Nephron progenitor cell (in vitro differentiated cells): ENCODE measurements around the gene MAGI2.

ENCODE experiments used
- DNase-seq: peaks from one replicate; pipeline ENCODE4 v3.0.0; 2021
- H3K27ac Mint-ChIP-seq: 2 replicates; pipeline ENCODE4 v1.8.0; 2021; ENCODE audit warnings: mild to moderate bottlenecking, moderate library complexity, mixed read lengths
- H3K27me3 Mint-ChIP-seq: 2 replicates; pipeline ENCODE4 v1.8.0; 2021; ENCODE audit warnings: mild to moderate bottlenecking, low read depth, mixed read lengths; ENCODE audit not compliant: poor library complexity
- H3K36me3 Mint-ChIP-seq: 2 replicates; pipeline ENCODE4 v1.8.0; 2021; ENCODE audit warnings: low read depth, mixed read lengths
- H3K4me1 Mint-ChIP-seq: 2 replicates; pipeline ENCODE4 v1.8.0; 2021; ENCODE audit warnings: mixed read lengths
- H3K4me3 Mint-ChIP-seq: 2 replicates; pipeline ENCODE4 v1.8.0; 2021; ENCODE audit warnings: mild to moderate bottlenecking, moderate library complexity, mixed read lengths
- H3K9me3 Mint-ChIP-seq: 2 replicates; pipeline ENCODE4 v1.8.0; 2021; ENCODE audit warnings: mild to moderate bottlenecking, moderate library complexity, mixed read lengths
- CTCF ChIP-seq: fragments of 200-600 bp; sonication (generic); IDR thresholded peaks from 2 replicates; pipeline ENCODE4 v1.5.0; 2021; ENCODE audit warnings: antibody characterized with exemption

Gene MAGI2

GRCh38 chr7:78792006-78792405 is 661.5 kb downstream of the MAGI2 start:
- no peaks in the 10 kb centered on the region for H3K4me1 Mint-ChIP-seq
- TF ChIP-seq CTCF = no peak
- no peak overlapping the region for H3K4me3 Mint-ChIP-seq
- no peaks in the 10 kb centered on the region for H3K27me3 Mint-ChIP-seq
- H3K27ac Mint-ChIP-seq = no peak overlapping the region
- peaks cover 10% of the 10 kb centered on the region for H3K9me3 Mint-ChIP-seq
- no peaks in the 10 kb centered on the region for H3K36me3 Mint-ChIP-seq
- no peak for DNase-seq

GRCh38 chr7:78788464-78788863 is 665.0 kb downstream of the MAGI2 start:
- Mint-ChIP-seq H3K4me1 (no peaks in the 10 kb centered on the region), H3K9me3 (no peaks in the 10 kb centered on the region), H3K27ac (no peak overlapping the region), H3K36me3 (no peaks in the 10 kb centered on the region), H3K27me3 (peaks cover 6% of the 10 kb centered on the region), H3K4me3 (no peak overlapping the region)
- DNase-seq = no peak
- TF ChIP-seq CTCF = no peak

- no peak for TF ChIP-seq CTCF
- Mint-ChIP-seq H3K36me3 (no peaks in the 10 kb centered on the region), H3K4me3 (no peak overlapping the region), H3K9me3 (no peaks in the 10 kb centered on the region), H3K27ac (no peak overlapping the region), H3K27me3 (peaks cover 6% of the 10 kb centered on the region), H3K4me1 (no peaks in the 10 kb centered on the region)
- no peak for DNase-seq
These were observed 665.6 kb downstream of the MAGI2 start for GRCh38 chr7:78787854-78788253.

- H3K4me3 Mint-ChIP-seq = no peak overlapping the region
- no peaks in the 10 kb centered on the region for H3K4me1 Mint-ChIP-seq
- TF ChIP-seq CTCF = no peak
- no peaks in the 10 kb centered on the region for H3K9me3 Mint-ChIP-seq
- H3K36me3 Mint-ChIP-seq = no peaks in the 10 kb centered on the region
- H3K27me3 Mint-ChIP-seq = peaks cover 6% of the 10 kb centered on the region
- DNase-seq = no peak
- peak overlapping the region; percentile 19 for H3K27ac Mint-ChIP-seq
These were observed 667.4 kb downstream of the MAGI2 start for GRCh38 chr7:78786055-78786454.

- Mint-ChIP-seq H3K9me3 (no peaks in the 10 kb centered on the region), H3K27ac (no peak overlapping the region), H3K4me1 (no peaks in the 10 kb centered on the region), H3K4me3 (no peak overlapping the region), H3K27me3 (peaks cover 6% of the 10 kb centered on the region), H3K36me3 (no peaks in the 10 kb centered on the region)
- no peak for DNase-seq
- no peak for TF ChIP-seq CTCF
These were observed 670.1 kb downstream of the MAGI2 start for GRCh38 chr7:78783179-78783962.

- no peak for DNase-seq
- Mint-ChIP-seq H3K27me3 (peaks cover 6% of the 10 kb centered on the region), H3K4me3 (no peak overlapping the region), H3K27ac (no peak overlapping the region), H3K9me3 (no peaks in the 10 kb centered on the region), H3K36me3 (no peaks in the 10 kb centered on the region), H3K4me1 (no peaks in the 10 kb centered on the region)
- no peak for TF ChIP-seq CTCF
These were observed 672.9 kb downstream of the MAGI2 start for GRCh38 chr7:78780560-78780959.
